ENCODE data around the gene NAALADL2. TPM values are rescaled to one million over a fixed set of nuclear protein-coding genes. Genes with fewer than 3 reads are reported as not detected.

Gene NAALADL2
- total and polyA plus RNA-seq, 2 of the 13 experiments (the other 11 are each of a cell fraction or from before 2014, with no cell fraction given), result 0.08 TPM; not detected in 1

GRCh38 chr3:175554801-175555200 is 695.7 kb downstream of the NAALADL2 start (continued):
- TF ChIP-seq IKZF5 (CRISPR knock-in tag; IDR thresholded peaks at IDR 0.05), result no peak
- TF ChIP-seq MTF1 (CRISPR knock-in tag; IDR thresholded peaks at IDR 0.05), result no peak
- no peak for TF ChIP-seq DNMT3B (CRISPR knock-in tag; conservative IDR thresholded peaks at IDR 0.05)

- Histone ChIP-seq H2AFZ (ENCODE audit: low read length) (no peak overlapping the region), H3K9ac (ENCODE audit: insufficient read depth, low read depth, low read length) (no peak overlapping the region), H3K4me3 (replicated peaks in 1 of 3; ENCODE audit: insufficient read depth in 1 of 3, low read depth in 2 of 3, low read length in 3 of 3) (no peak overlapping the region), H3K27me3 (ENCODE audit: control insufficient read depth in 1 of 2, insufficient read depth in 2 of 2, low read length in 2 of 2) (no peaks in the 10 kb centered on the region; a peak in 1 of 5 replicates), H3K9me3 (ENCODE audit: low read length) (peaks cover 39% of the 10 kb centered on the region), H3K36me3 (replicated peaks in 1 of 2; ENCODE audit: control insufficient read depth in 1 of 2, insufficient read depth in 2 of 2, low read length in 2 of 2) (no peaks in the 10 kb centered on the region), H3K79me2 (ENCODE audit: insufficient read depth, low read length) (no peaks in the 10 kb centered on the region), H3K4me1 (ENCODE audit: insufficient read depth, low read length) (no peaks in the 10 kb centered on the region), H4K20me1 (ENCODE audit: insufficient read depth, low read length) (no peaks in the 10 kb centered on the region), H3K27ac (ENCODE audit: extremely low read length, insufficient read depth, low read length) (no peak overlapping the region), H3K4me2 (ENCODE audit: low read depth, low read length) (no peak overlapping the region)
- in situ Hi-C loops (cut with HindIII; ENCODE audit: extremely low pct_ligation_motif_present, low pct_unique_long_range_greater_than_20kb) (no loop called here), intact Hi-C loops (cut with micrococcal nuclease; ENCODE audit: unreplicated experiment) (no loop called here)
- WGBS (ENCODE audit: low lambda C conversion rate), result 4% methylated on average over 1 of the region's 1 CpG
- ATAC-seq (no peak), DNase-seq (ENCODE audit: low spot score) (no peak), FAIRE-seq (no peak)
- POLR2A ChIA-PET, result no interaction called here
- BruUV-seq (replicated peaks), result no TSS peak
- CTCF ChIA-PET (ENCODE audit: low intra/inter-chr PET ratio, low total read pairs), result no interaction called here
- TF ChIP-seq ZBTB21 (CRISPR knock-in tag; IDR thresholded peaks at IDR 0.05), result no peak
- TF ChIP-seq ZBTB3 (CRISPR knock-in tag; IDR thresholded peaks at IDR 0.05; ENCODE audit: borderline replicate concordance, low read depth), result no peak
- TF ChIP-seq, protein P1, sequence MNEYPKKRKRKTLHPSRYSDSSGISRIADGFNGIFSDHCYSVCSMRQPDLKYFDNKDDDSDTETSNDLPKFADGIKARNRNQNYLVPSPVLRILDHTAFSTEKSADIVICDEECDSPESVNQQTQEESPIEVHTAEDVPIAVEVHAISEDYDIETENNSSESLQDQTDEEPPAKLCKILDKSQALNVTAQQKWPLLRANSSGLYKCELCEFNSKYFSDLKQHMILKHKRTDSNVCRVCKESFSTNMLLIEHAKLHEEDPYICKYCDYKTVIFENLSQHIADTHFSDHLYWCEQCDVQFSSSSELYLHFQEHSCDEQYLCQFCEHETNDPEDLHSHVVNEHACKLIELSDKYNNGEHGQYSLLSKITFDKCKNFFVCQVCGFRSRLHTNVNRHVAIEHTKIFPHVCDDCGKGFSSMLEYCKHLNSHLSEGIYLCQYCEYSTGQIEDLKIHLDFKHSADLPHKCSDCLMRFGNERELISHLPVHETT (CRISPR knock-in tag; conservative IDR thresholded peaks at IDR 0.05), result no peak
- TF ChIP-seq STAG1 (CRISPR knock-in tag; IDR thresholded peaks at IDR 0.05), result no peak
- no peak for TF ChIP-seq ZNF337 (CRISPR knock-in tag; IDR thresholded peaks at IDR 0.05; ENCODE audit: borderline replicate concordance, low read depth)
- TF ChIP-seq ZSCAN22 (CRISPR knock-in tag; IDR thresholded peaks at IDR 0.05), result no peak
- TF ChIP-seq HCFC1 (IDR thresholded peaks at IDR 0.05; ENCODE audit: low read depth, low read length), result no peak
- TF ChIP-seq RCOR2 (CRISPR knock-in tag; IDR thresholded peaks at IDR 0.05), result no peak
- TF ChIP-seq RNF2 (conservative IDR thresholded peaks at IDR 0.05; ENCODE audit: low read depth), result no peak
- TF ChIP-seq MTF1 (CRISPR knock-in tag; IDR thresholded peaks at IDR 0.05), result no peak
- no peak for TF ChIP-seq ZFY (CRISPR knock-in tag; IDR thresholded peaks at IDR 0.05)
- TF ChIP-seq ZNF720 (CRISPR knock-in tag; IDR thresholded peaks at IDR 0.05), result no peak
- TF ChIP-seq, protein P2, sequence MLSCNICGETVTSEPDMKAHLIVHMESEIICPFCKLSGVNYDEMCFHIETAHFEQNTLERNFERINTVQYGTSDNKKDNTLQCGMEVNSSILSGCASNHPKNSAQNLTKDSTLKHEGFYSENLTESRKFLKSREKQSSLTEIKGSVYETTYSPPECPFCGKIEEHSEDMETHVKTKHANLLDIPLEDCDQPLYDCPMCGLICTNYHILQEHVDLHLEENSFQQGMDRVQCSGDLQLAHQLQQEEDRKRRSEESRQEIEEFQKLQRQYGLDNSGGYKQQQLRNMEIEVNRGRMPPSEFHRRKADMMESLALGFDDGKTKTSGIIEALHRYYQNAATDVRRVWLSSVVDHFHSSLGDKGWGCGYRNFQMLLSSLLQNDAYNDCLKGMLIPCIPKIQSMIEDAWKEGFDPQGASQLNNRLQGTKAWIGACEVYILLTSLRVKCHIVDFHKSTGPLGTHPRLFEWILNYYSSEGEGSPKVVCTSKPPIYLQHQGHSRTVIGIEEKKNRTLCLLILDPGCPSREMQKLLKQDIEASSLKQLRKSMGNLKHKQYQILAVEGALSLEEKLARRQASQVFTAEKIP (CRISPR knock-in tag; IDR thresholded peaks at IDR 0.05; ENCODE audit: borderline replicate concordance), result no peak
- TF ChIP-seq GTF3A (CRISPR knock-in tag; conservative IDR thresholded peaks at IDR 0.05), result no peak
- TF ChIP-seq HIC2 (CRISPR knock-in tag; IDR thresholded peaks at IDR 0.05; ENCODE audit: low read depth), result no peak
- TF ChIP-seq ZC3H13 (CRISPR knock-in tag; IDR thresholded peaks at IDR 0.05), result no peak
- no peak for TF ChIP-seq ZNF335 (CRISPR knock-in tag; IDR thresholded peaks at IDR 0.05)
- no peak for TF ChIP-seq HMG20A (CRISPR knock-in tag; IDR thresholded peaks at IDR 0.05; ENCODE audit: borderline replicate concordance)
Observed at GRCh38 chr3:175558261-175558660, 699.1 kb downstream of the NAALADL2 start.
